ENCODE measurements around the gene ZBTB20. TPM values are rescaled to one million over a fixed set of nuclear protein-coding genes. Genes with fewer than 3 reads are reported as not detected.

ZBTB20 gene
- total and polyA plus RNA-seq, 2 of the 4 experiments (the other 2 are of a cell fraction): 0.75 to 14.7 TPM

DNA sequence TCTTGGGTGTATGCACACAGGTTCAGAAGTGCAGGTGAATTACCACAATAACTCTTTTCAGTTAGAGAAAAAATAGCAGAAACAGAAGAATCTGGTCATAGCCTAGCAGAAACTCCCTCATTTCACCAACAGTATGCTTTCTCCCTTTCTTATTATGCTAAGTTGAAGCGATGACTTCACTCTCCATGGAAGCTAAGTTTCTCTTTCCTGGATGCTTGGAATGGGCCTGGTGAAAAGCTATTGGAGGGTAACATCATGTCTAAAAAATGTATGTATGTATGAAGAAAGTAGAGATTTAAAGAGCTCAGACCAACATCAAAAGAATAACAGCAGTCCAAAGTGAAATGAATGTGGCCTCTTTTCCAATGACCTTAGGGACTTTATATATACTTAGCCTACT, 707.8 kb downstream of the ZBTB20 start:
- Histone ChIP-seq H3K4me1 (ENCODE audit: control insufficient read depth, insufficient read depth, low read length) (peaks cover 7% of the 10 kb centered on the region), H2AK9ac (replicated peaks; ENCODE audit: low read depth, low read length, poor library complexity) (no peak overlapping the region), H2BK15ac (ENCODE audit: low read depth, low read length) (no peak overlapping the region), H3K27ac (ENCODE audit: insufficient read depth, low read length) (no peak overlapping the region), H2BK120ac (ENCODE audit: low read depth, low read length) (no peak overlapping the region), H3K9me1 (ENCODE audit: insufficient read depth, low read length) (peaks cover 10% of the 10 kb centered on the region), H3K18ac (ENCODE audit: low read depth, low read length) (no peak overlapping the region), H3K9me3 (ENCODE audit: control insufficient read depth, insufficient read depth, low read length) (no peaks in the 10 kb centered on the region), H4K91ac (ENCODE audit: insufficient read depth, low read depth, low read length) (no peak overlapping the region), H4K5ac (ENCODE audit: low read depth, low read length) (no peak overlapping the region), H2AFZ (replicated peaks; ENCODE audit: low read length, poor library complexity) (no peak overlapping the region), H3K23ac (ENCODE audit: low read depth, low read length) (no peak overlapping the region), H4K20me1 (ENCODE audit: insufficient read depth, low read length) (peaks cover 7% of the 10 kb centered on the region; the same call in 1 of the 2 replicates), H3K4ac (ENCODE audit: low read depth, low read length) (no peak overlapping the region), H3K36me3 (ENCODE audit: control insufficient read depth, insufficient read depth, low read length) (no peaks in the 10 kb centered on the region), H3K4me2 (ENCODE audit: low read depth, low read length) (no peak overlapping the region), H3K9ac (ENCODE audit: low read depth, low read length) (no peak overlapping the region), H3K56ac (ENCODE audit: extremely low read depth, insufficient read depth, low read length) (no peak overlapping the region), H3K4me3 (ENCODE audit: insufficient read depth, low read depth, low read length) (no peak overlapping the region), H2BK20ac (ENCODE audit: low read depth, low read length) (no peak overlapping the region), H3K27me3 (ENCODE audit: control insufficient read depth, insufficient read depth, low read length) (no peaks in the 10 kb centered on the region), H3K14ac (replicated peaks; ENCODE audit: low read depth, low read length) (no peak overlapping the region), H2AK5ac (ENCODE audit: low read depth, low read length) (no peak overlapping the region), H3K79me1 (ENCODE audit: low read depth in 1 of 2, low read length in 2 of 2) (peaks cover 21 to 43% of the 10 kb centered on the region in 2 experiments; a peak in 3 of 4 replicates), H4K8ac (ENCODE audit: low read depth in 2 of 2, low read length in 2 of 2) (no peak overlapping the region), H2BK5ac (ENCODE audit: low read depth, low read length, poor library complexity, severe bottlenecking) (no peak overlapping the region)
- peak; percentile 81 for ATAC-seq (ENCODE audit: low read depth)
- intact Hi-C loops (cut with micrococcal nuclease): no loop called here
- WGBS, 2 experiments (ENCODE audit: extremely low coverage in 2 of 2, insufficient read length in 1 of 2): no CpG with 5 or more reads among the region's 1 CpG
- TF ChIP-seq, protein P1, sequence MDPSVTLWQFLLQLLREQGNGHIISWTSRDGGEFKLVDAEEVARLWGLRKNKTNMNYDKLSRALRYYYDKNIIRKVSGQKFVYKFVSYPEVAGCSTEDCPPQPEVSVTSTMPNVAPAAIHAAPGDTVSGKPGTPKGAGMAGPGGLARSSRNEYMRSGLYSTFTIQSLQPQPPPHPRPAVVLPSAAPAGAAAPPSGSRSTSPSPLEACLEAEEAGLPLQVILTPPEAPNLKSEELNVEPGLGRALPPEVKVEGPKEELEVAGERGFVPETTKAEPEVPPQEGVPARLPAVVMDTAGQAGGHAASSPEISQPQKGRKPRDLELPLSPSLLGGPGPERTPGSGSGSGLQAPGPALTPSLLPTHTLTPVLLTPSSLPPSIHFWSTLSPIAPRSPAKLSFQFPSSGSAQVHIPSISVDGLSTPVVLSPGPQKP (IDR thresholded peaks at IDR 0.05; ENCODE audit: borderline replicate concordance, low read depth, low read length): no peak
- TF ChIP-seq FOS (IDR thresholded peaks at IDR 0.05; ENCODE audit: low read depth, low read length) (no peak), BHLHE40 (IDR thresholded peaks at IDR 0.05; ENCODE audit: low read depth, low read length) (no peak), SMC3 (IDR thresholded peaks at IDR 0.05; ENCODE audit: low read depth, low read length) (no peak)
- TF ChIP-seq, protein P2, sequence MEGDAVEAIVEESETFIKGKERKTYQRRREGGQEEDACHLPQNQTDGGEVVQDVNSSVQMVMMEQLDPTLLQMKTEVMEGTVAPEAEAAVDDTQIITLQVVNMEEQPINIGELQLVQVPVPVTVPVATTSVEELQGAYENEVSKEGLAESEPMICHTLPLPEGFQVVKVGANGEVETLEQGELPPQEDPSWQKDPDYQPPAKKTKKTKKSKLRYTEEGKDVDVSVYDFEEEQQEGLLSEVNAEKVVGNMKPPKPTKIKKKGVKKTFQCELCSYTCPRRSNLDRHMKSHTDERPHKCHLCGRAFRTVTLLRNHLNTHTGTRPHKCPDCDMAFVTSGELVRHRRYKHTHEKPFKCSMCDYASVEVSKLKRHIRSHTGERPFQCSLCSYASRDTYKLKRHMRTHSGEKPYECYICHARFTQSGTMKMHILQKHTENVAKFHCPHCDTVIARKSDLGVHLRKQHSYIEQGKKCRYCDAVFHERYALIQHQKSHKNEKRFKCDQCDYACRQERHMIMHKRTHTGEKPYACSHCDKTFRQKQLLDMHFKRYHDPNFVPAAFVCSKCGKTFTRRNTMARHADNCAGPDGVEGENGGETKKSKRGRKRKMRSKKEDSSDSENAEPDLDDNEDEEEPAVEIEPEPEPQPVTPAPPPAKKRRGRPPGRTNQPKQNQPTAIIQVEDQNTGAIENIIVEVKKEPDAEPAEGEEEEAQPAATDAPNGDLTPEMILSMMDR (conservative IDR thresholded peaks at IDR 0.05; ENCODE audit: low read depth, low read length): no peak
- TF ChIP-seq, protein P3, sequence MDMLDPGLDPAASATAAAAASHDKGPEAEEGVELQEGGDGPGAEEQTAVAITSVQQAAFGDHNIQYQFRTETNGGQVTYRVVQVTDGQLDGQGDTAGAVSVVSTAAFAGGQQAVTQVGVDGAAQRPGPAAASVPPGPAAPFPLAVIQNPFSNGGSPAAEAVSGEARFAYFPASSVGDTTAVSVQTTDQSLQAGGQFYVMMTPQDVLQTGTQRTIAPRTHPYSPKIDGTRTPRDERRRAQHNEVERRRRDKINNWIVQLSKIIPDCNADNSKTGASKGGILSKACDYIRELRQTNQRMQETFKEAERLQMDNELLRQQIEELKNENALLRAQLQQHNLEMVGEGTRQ (IDR thresholded peaks at IDR 0.05; ENCODE audit: low read depth, low read length): no peak
- dilution Hi-C loops (cut with HindIII; ENCODE audit: low sequenced_read_pairs, unreplicated experiment): no loop called here
- in situ Hi-C loops (cut with MboI; ENCODE audit: low sequenced_read_pairs): no loop called here
- no TSS peak for BruUV-seq (replicated peaks)
- DNase-seq: peak; percentile 85
- POLR2A ChIA-PET (ENCODE audit: unreplicated experiment): no interaction called here
- CTCF ChIA-PET: interaction anchor here (0.9 kb wide), 1 partner anchor 20 kb away, joined by 7 read pairs; no protein-coding TSS in a partner anchor

Data from IMR-90 (cell line).